ENCODE measurements around the gene ESPN.

Gene ESPN

GRCh38 chr1:6409053-6409452 is 15.5 kb upstream of the ESPN start:
- DNase-seq, result no peak

DNA sequence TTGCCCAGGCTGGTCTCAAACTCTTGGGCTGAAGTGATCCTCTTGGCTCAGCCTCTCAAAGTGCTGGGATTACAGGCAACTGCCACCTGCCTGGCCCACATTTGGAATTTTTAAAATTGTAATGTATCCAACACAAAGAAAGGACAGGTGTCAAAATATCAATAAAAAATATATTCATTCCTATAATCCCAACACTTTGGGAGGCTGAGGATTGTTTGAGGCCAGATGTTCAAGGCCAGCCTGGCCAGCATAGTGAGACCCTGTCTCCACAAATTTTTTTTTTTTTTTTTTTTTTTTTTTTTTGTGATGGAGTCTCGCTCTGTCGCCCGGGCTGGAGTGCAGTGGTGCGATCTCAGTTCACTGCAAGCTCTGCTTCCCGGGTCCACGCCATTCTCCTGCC is 14.8 kb upstream of the ESPN start:
- DNase-seq, result no peak

DNA sequence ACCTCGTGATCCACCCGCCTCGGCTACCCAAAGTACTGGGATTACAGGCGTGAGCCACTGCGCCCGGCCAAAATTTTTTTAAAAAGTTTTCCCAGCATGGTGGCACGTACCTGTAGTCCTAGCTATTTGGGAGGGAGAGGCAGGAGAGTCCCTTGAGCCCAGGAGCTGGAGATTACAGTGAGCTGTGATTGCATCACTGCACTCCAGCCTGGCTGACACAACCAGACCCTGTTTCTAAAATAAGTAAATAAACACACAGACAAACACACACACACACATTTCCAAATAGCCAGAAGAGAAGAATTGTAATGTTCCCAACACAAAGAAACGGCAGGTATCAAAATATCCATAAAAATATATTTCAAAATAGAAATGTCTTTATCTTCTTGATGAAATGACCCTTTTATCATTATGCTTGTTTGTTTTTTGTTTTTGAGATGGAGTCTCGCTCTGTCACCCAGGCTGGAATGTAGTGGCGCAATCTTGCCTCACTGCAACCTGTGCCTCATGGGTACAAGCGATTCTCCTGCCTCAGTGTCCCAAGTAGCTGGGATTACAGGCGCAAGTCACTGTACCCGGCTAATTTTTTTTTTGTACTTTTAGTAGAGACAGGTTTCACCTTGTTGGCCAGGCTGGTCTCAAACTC is 14.2 kb upstream of the ESPN start:
- no peak for DNase-seq

DNA sequence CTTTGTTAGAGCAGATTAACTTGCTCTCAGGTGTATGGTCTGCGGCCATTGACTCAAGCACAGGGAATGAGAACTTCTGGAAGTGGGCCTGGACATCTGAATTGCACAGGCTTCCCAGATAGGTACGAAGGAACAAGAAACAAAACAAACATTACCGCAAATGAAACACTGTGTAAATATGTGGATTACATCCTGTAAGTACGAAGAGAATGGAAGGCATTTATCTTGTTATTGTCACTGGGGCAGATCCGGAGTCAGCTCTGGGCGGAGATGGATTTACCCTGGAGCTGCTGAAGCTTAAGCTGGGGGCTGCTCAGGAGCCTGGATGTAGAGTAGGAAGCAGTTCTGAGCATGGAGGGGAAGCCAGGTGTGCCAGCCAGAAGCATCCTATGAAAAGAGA is 11.7 kb upstream of the ESPN start:
- DNase-seq, result no peak

DNA sequence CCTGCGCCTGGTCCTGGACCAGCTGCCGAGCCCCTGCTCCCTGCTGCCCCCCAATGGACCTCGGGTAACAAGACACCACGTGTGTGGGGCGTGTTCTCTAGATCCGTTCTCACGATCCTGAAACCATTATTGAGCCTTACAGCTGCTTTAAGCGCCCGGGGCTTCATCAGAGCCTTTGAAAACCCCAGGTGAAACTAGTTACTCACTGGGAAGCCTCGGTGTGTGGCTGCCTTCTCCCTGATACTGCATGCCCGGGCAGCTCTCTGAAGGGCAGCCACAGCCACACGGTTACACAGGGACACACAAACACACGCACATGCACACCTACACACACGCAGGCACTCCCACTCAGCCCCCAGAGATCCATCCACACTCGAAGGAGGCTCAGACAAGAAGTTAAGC is 10.1 kb upstream of the ESPN start:
- no peak for DNase-seq

DNA sequence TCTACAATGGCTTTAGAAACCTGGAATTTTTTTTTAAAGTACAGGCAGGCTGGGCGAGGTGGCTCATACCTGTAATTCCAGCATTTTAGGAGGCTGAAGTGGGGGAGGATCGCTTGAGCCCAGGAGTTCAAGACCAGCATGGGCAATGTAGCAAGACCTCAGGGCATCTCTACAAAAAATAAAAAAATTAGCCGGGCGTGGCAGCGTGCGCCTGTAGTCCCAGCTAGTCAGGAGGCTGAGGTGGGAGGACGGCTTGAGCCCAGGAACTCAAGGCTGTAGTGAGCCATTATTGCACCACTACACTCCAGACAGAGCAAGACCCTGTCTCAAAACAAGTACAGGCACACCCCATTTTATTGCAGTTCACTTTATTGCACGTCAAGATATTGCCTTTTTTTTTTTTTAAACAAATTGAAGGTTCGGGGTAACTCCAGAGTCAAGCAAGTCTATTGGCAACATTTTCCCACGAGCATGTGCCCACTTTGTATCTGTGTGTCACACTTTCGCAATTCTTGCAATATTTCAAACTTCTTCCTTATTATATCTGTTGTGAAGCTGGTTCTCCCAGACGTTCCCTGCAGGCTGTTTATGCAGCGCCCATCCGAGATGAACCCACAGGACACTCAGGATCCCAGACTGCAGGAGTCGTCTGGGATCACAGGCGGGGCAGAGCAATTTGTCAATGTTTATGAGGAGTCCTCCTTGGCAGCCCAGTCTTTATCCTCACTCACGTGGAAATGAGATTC is 9.5 kb upstream of the ESPN start:
- DNase-seq, result no peak

DNA sequence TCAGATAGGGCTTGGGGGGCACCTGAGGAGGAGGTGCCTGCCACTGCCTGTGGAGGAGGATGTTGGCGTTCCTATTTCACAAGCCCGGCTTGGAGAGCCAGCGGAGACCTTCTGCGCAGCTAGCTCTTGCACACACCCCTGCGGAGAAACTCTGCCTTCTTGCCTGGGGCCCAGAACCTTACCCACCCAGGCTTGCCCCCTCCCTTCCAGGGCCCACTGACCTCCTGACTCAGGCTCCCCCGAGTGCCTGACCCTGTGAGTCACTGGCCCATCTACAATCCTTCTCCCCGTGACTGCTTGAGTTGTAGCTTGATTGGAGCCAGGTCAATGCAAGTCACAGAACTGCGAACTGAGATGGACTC is 8.3 kb upstream of the ESPN start:
- no peak for DNase-seq

DNA sequence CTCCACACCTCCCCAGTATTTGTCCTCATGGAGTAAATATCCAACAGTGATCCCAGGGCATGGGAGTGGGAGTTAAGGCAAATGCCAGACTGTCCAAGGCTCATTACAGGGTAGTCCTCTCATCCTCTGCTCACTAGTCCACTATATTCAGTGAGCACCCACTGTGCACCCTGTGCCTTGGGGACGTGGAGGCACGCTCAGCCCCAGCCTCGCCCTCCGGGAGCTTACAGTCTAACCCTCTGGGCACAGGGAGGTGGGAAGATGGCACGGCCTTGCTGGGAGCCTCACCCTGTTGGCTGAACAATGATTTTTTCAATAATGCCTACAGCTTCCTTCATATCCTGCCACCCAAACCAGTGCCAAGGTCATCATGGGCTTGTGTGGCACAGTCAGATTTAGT is 7.7 kb upstream of the ESPN start:
- DNase-seq, result no peak

DNA sequence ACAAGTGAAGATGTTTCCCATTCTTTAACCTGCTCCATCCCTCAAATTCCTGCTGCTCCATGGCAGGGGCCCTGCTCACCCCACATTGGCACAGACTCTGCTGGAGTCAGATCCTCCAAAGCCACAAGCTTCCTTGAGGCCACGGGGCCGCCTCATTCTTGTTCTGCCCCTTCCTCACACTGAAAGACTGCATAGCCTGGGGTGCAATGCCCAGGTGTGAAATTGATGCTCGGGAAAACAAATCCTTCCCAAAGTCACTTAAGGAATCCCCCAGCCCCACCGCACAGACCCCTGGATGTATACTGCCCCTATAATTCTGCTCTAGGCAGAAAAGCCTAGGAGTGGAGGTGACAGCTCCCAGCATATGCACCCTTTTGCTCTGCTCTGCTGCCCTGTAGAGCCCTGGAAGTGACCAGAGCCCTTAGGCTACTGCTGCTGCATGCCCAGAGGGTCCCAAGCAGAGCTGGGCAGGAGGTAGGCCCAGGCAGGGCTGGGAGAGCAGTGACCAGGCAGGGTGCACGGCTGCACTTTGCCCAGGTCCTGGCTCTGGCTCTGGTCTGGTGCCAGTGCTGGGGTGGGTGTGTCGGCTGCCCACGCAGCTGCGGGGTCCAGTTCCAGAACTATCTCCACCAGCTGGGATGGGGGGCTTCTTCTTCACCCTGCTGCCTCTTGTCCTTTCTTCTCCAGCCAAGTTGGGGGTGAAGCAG is 6.5 kb upstream of the ESPN start:
- DNase-seq, result no peak

GRCh38 chr1:6418668-6419396 is 5.7 kb upstream of the ESPN start:
- DNase-seq, result no peak

- no peak for DNase-seq
Measured at GRCh38 chr1:6419397-6419803, 5.2 kb upstream of the ESPN start.

GRCh38 chr1:6419804-6420453 is 4.6 kb upstream of the ESPN start, which contains the start of gene HES2:
Gene HES2 (minus strand): TSS chr1:6419919. CDS start chr1:6419820, 99 bp downstream.
- DNase-seq, result no peak

- no peak for DNase-seq
Measured at GRCh38 chr1:6420454-6421042, 4.0 kb upstream of the ESPN start.

DNA sequence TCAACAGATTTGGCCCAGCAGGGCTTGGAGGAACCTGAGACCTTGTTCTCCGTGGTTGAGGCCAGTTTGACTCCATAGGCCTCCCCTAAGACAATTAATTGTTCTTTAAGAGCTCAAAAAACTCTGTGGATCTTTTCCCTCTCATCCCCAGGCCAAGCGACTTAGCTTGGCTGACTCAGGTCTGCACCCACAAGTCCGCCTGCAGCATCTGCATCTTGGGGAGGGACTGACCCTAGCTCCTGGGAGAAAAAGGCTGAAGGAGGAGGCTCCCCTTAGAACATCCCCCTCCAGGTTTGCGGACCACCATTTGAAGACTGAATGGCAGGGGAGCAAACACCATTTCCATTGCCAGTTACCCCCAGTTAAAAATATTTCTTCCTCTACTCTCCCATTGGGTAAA is 3.3 kb upstream of the ESPN start:
- no peak for DNase-seq

GRCh38 chr1:6423321-6423999 is 1.1 kb upstream of the ESPN start:
- peak in 1 of 2 experiments; percentile 29 for DNase-seq

DNA sequence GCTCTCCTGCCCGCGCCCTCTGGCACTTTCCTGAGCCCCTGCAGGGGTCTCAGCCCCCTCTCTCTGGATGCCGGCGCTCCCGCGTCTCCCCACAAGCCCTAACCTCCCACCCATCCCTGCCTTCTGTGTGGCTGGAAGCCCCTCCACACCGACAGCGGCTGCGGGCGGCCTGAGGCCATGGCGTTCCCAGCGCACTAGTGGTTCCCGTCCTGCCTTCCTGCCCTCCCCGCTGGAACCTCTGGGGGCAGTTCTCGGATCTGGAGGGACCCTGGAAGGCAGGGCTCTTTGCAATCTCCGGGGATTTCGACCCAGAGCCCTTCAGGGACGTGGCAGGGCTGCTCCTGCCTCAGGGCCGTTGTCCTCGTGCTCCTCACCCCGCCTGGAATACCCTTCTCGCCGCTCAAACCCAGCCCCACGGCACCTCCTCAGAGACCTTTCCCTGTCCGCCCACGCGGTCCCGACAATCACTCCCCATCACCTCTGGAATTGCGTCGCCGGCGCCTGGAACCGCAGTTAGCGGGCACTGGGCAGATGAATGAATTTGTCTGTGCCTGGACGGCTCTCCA is 493 bp upstream of the ESPN start:
- DNase-seq, result no peak

- no peak for DNase-seq
Measured at GRCh38 chr1:6425658-6426057, 1.1 kb downstream of the ESPN start.

- DNase-seq, result no peak
Measured at GRCh38 chr1:6426277-6426971, 1.8 kb downstream of the ESPN start.

GRCh38 chr1:6426972-6427350 is 2.4 kb downstream of the ESPN start:
- no peak for DNase-seq

GRCh38 chr1:6427441-6428390 is 3.1 kb downstream of the ESPN start:
- no peak for DNase-seq

All from NCI-H446 (cell line).